ENCODE results near the gene TEC.

DNA sequence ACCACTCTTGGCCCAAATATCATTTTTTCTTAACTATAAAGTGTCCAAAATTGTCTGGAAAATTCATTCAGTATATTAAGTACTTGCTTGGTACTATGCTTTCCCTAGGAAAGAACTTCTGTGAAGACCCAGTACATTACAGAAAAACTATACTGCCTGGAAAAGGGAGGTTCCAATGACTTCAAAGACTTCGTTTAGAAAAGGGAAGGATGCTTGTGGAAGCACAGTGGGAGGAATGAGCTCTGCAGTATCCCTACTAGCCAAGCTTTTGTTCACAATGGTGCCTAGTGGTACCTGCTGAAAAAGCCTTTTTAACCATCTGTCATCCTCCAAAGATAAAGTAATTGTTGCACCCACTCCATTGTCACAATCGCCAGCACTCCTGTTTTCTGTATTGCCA, 7.2 kb downstream of the TEC start:
- no peak for TF ChIP-seq POLR2A (IDR thresholded peaks at IDR 0.05)
- TF ChIP-seq, protein P1, sequence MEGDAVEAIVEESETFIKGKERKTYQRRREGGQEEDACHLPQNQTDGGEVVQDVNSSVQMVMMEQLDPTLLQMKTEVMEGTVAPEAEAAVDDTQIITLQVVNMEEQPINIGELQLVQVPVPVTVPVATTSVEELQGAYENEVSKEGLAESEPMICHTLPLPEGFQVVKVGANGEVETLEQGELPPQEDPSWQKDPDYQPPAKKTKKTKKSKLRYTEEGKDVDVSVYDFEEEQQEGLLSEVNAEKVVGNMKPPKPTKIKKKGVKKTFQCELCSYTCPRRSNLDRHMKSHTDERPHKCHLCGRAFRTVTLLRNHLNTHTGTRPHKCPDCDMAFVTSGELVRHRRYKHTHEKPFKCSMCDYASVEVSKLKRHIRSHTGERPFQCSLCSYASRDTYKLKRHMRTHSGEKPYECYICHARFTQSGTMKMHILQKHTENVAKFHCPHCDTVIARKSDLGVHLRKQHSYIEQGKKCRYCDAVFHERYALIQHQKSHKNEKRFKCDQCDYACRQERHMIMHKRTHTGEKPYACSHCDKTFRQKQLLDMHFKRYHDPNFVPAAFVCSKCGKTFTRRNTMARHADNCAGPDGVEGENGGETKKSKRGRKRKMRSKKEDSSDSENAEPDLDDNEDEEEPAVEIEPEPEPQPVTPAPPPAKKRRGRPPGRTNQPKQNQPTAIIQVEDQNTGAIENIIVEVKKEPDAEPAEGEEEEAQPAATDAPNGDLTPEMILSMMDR (IDR thresholded peaks at IDR 0.05 in 4 of 5, conservative IDR thresholded peaks at IDR 0.05 in 1 of 5), result no peak

Measured in gastrocnemius medialis (tissue), 4 donors.